ENCODE measurements around the gene WRNIP1.
"Not testable (repeated sequence)": the region's sequence is repeated elsewhere in the genome, so short reads cannot be mapped to it uniquely, and the experiment has no call there.

The WRNIP1 gene

DNA sequence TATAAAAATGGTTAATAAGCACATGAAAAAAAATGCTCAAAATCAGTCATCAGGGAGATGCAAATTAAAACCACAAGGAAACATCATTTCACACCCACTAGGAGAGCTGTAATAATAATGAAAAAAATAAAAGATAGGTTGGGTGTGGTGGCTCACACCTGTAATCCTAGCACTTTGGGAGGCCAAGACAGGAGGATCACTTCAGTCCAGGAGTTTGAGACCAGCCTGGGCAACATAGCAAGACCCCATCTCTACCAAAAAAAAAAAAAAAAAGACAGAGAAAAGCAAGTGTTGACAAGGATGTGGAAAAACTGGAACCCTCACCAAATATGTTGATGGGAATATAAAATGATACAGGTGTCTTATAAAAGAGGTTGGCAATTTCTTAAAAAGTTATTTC is 11.4 kb upstream of the WRNIP1 start:
- Histone ChIP-seq H3K4me1 (ENCODE audit: control insufficient read depth in 1 of 2, insufficient read depth in 2 of 2, low read length in 2 of 2) (peaks cover 0 to 8% of the 10 kb centered on the region in 2 donors), H3K27me3 (ENCODE audit: low read depth, low read length) (no peaks in the 10 kb centered on the region)

DNA sequence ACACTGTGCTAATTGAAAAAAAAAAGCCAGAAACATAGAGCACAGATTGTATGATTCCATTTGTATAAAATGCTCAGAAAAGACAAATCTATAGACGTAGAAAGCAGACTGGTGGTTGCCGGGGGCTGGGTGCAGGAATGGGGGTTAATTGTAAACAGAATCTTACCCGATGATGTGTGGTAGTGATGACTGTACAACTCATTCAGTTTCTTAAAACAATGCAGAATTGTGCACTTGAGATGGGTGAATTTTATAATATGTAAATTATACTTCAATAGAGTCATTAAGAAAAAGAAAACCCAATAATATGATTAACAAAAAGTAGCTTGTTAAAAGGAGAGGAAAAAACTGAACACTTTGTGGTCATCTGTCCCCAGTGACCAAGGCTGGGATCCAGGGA is 10.8 kb upstream of the WRNIP1 start:
- H3K27ac ChIP-seq (ENCODE audit: low read length): no peak overlapping the region
- H3K4me3 ChIP-seq (ENCODE audit: low read depth in 1 of 2, low read length in 2 of 2): no peak overlapping the region
- H3K36me3 ChIP-seq (ENCODE audit: control insufficient read depth in 1 of 2, insufficient read depth in 2 of 2, low read length in 2 of 2): no peaks in the 10 kb centered on the region

More for the DNA sequence above, 11.4 kb upstream of the WRNIP1 start:
- Histone ChIP-seq H3K27ac (ENCODE audit: low read length) (no peak overlapping the region), H3K9me3 (ENCODE audit: control insufficient read depth in 1 of 2, low read length in 2 of 2) (no peaks in the 10 kb centered on the region), H3K36me3 (ENCODE audit: control insufficient read depth in 1 of 2, insufficient read depth in 2 of 2, low read length in 2 of 2) (no peaks in the 10 kb centered on the region), H3K4me3 (ENCODE audit: low read depth in 1 of 2, low read length in 2 of 2) (no peak overlapping the region)

DNA sequence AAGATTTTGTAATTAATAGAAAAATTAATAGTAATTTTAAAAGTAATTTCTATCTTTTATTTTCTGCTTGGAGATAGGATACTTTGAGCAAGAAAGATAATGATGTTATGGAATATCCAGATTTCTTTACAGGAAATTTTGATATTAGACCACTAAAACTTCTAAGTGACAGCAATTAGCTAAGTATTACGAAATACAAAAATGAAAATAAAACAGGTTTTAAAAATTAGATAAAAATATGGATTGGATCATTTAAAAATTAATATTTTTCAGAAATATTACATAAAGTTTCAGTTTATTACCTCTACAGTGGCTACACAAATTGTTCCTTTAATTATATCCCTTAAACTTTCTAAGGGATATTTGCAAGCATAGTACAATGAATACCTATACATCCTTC is 10.3 kb upstream of the WRNIP1 start:
- Histone ChIP-seq H3K27ac (ENCODE audit: low read length) (no peak overlapping the region), H3K4me3 (ENCODE audit: low read depth in 1 of 2, low read length in 2 of 2) (no peak overlapping the region), H3K27me3 (ENCODE audit: low read depth, low read length) (no peaks in the 10 kb centered on the region), H3K9me3 (ENCODE audit: control insufficient read depth in 1 of 2, low read length in 2 of 2) (no peaks in the 10 kb centered on the region), H3K36me3 (ENCODE audit: control insufficient read depth in 1 of 2, insufficient read depth in 2 of 2, low read length in 2 of 2) (no peaks in the 10 kb centered on the region), H3K4me1 (ENCODE audit: control insufficient read depth in 1 of 2, insufficient read depth in 2 of 2, low read length in 2 of 2) (peaks cover 0 to 5% of the 10 kb centered on the region in 2 donors)

More for the DNA sequence above, 10.8 kb upstream of the WRNIP1 start:
- Histone ChIP-seq H3K4me1 (ENCODE audit: control insufficient read depth in 1 of 2, insufficient read depth in 2 of 2, low read length in 2 of 2) (peaks cover 0 to 8% of the 10 kb centered on the region in 2 donors), H3K9me3 (ENCODE audit: control insufficient read depth in 1 of 2, low read length in 2 of 2) (no peaks in the 10 kb centered on the region), H3K27me3 (ENCODE audit: low read depth, low read length) (no peaks in the 10 kb centered on the region)

DNA sequence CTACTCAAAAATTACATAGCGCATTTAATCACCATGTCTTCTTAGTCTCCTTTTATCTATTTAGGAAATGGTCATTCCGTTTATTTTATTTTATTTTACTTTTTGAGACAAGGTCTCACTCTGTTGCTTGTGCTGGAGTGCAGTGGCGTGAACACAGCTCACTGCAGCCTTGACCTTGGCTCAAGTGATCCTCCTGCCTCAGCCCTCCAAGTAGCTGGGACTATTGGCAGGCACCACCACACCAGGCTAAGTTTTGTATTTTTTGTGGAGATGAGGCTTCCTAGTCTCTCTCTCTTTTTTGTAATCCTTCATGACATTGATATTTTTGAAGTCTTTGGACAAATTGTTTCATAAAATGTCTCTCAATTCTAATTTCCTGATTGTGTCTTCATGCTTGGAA is 9.7 kb upstream of the WRNIP1 start:
- Histone ChIP-seq H3K27ac (ENCODE audit: low read length) (no peak overlapping the region), H3K27me3 (ENCODE audit: low read depth, low read length) (no peaks in the 10 kb centered on the region), H3K36me3 (ENCODE audit: control insufficient read depth in 1 of 2, insufficient read depth in 2 of 2, low read length in 2 of 2) (no peaks in the 10 kb centered on the region), H3K9me3 (ENCODE audit: control insufficient read depth in 1 of 2, low read length in 2 of 2) (no peaks in the 10 kb centered on the region), H3K4me3 (ENCODE audit: low read depth in 1 of 2, low read length in 2 of 2) (no peak overlapping the region), H3K4me1 (ENCODE audit: control insufficient read depth in 1 of 2, insufficient read depth in 2 of 2, low read length in 2 of 2) (no peaks in the 10 kb centered on the region)

DNA sequence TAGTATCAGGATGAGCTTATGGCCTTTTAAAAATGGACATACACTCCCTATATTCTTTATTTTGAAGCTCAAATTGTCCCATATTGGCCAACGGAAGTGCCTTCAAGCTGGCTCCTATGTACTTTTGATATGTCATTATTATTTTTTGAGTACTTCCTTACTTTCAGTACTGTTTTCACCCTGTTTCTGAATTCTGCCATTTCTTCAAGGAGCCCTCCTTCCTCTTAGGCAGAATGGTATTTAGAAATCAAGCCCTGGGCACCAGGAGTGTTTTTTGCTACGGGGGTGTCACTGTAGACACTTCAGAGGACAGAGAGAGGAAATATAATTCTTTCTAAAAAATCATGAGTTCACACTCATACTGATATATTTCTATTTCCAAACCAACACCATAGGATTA is 9.0 kb upstream of the WRNIP1 start:
- Histone ChIP-seq H3K4me3 (ENCODE audit: low read depth in 1 of 2, low read length in 2 of 2) (no peak overlapping the region), H3K36me3 (ENCODE audit: control insufficient read depth in 1 of 2, insufficient read depth in 2 of 2, low read length in 2 of 2) (no peaks in the 10 kb centered on the region), H3K27ac (ENCODE audit: low read length) (no peak overlapping the region), H3K4me1 (ENCODE audit: control insufficient read depth in 1 of 2, insufficient read depth in 2 of 2, low read length in 2 of 2) (no peaks in the 10 kb centered on the region), H3K9me3 (ENCODE audit: control insufficient read depth in 1 of 2, low read length in 2 of 2) (no peaks in the 10 kb centered on the region), H3K27me3 (ENCODE audit: low read depth, low read length) (no peaks in the 10 kb centered on the region)

DNA sequence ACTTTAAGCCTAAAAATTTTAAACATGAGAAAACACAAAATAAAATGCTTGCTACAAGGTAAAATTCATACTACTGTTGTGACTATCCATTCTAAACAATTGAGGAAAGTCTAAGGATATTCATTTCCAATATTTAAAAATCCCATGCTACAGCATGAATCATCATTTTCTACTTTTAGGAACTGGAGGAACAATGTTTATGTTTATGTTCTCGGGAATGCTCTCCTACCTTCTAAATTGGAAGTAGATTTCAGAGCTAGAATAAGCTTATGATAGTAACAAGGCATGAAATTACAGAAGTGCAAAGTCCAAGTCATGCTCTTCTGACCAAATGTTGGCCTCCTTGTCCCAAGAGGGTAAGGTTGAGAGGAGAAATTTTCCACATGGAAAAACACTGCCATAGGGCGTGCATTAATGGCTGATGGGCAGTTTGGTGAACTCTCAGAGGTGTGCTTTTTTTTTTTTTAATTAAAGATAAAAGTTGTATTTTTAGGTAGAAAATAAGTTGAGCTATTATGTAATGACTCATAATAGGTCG is 8.4 kb upstream of the WRNIP1 start:
- H3K27ac ChIP-seq (ENCODE audit: low read length): no peak overlapping the region
- no peaks in the 10 kb centered on the region for H3K36me3 ChIP-seq (ENCODE audit: control insufficient read depth in 1 of 2, insufficient read depth in 2 of 2, low read length in 2 of 2)
- no peaks in the 10 kb centered on the region for H3K4me1 ChIP-seq (ENCODE audit: control insufficient read depth in 1 of 2, insufficient read depth in 2 of 2, low read length in 2 of 2)
- no peak overlapping the region for H3K4me3 ChIP-seq (ENCODE audit: low read depth in 1 of 2, low read length in 2 of 2)
- H3K9me3 ChIP-seq (ENCODE audit: control insufficient read depth in 1 of 2, low read length in 2 of 2): no peaks in the 10 kb centered on the region
- H3K27me3 ChIP-seq (ENCODE audit: low read depth, low read length): no peaks in the 10 kb centered on the region

DNA sequence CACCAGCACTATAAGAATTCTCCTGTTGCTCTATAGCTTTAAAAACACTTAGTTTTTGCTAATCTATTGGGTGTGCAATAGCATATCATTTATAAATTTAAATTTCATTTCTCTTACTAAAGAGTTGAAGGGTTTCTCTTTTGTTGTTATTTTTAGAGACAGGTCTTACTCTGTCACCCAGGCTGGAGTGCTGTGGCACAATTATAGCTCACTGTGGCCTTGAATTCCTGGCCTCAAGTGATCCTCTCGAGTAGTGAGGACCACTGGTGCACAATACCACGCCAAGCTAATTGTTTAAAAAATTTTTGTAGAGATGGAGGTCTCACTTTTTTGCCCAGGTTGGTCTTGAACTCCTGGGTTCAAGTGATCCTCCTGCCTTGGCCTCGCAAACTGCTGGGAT is 6.2 kb upstream of the WRNIP1 start:
- no peaks in the 10 kb centered on the region for H3K9me3 ChIP-seq (ENCODE audit: control insufficient read depth in 1 of 2, low read length in 2 of 2)
- peaks cover 0 to under 1% of the 10 kb centered on the region in 2 donors for H3K4me1 ChIP-seq (ENCODE audit: control insufficient read depth in 1 of 2, insufficient read depth in 2 of 2, low read length in 2 of 2)
- H3K27me3 ChIP-seq (ENCODE audit: low read depth, low read length): no peaks in the 10 kb centered on the region
- H3K36me3 ChIP-seq (ENCODE audit: control insufficient read depth in 1 of 2, insufficient read depth in 2 of 2, low read length in 2 of 2): no peaks in the 10 kb centered on the region
- H3K27ac ChIP-seq (ENCODE audit: low read length): no peak overlapping the region
- no peak overlapping the region for H3K4me3 ChIP-seq (ENCODE audit: low read depth in 1 of 2, low read length in 2 of 2)

DNA sequence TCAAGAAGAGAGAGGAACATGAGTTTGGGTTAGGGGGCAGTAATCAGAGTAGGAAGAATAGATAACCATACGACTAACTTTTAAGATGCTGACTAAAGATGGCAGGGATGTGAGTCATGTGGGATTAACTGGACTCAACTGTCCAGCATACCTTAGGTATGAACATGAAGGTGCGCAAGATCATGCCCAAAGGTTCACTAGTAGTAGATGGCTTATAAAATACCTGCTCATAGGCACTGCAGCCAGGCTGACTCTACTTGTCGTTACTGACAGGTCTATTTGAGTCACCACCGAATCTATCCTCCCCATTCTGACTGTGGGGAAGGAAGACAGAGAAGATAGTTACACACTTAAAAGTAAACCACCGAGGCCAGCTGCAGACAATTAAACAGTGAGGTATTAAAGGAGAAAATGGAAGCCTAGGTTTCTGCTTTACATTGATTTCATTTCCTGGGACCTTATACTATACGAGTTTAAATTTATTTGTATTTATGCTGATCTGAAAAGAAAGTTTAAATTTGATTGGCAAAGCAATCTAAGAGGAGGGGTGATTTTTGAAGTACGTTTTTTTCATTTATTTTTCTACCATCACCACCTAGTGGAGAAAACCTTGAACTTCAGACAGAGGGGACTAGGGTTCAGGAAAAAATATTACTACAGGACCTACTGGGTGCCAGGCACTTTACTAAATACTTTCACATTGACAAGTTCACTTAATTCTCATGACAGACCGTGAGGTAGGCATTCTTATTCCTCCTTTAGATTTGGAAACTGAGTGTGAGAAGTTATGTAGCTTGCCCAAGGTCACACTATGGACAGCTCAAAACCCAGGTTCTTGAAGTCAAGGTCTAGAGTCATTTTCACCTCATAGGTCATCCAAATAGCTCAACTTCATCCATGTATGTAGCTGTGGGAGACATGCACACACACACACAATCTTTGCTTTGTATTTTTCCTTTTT is 4.0 kb upstream of the WRNIP1 start:
- peaks cover 0 to 5% of the 10 kb centered on the region in 2 donors for H3K4me1 ChIP-seq (ENCODE audit: control insufficient read depth in 1 of 2, insufficient read depth in 2 of 2, low read length in 2 of 2)
- no peaks in the 10 kb centered on the region for H3K27me3 ChIP-seq (ENCODE audit: low read depth, low read length)
- H3K27ac ChIP-seq (ENCODE audit: low read length): no peak overlapping the region
- no peak overlapping the region for H3K4me3 ChIP-seq (ENCODE audit: low read depth in 1 of 2, low read length in 2 of 2)
- H3K36me3 ChIP-seq (ENCODE audit: control insufficient read depth in 1 of 2, insufficient read depth in 2 of 2, low read length in 2 of 2): no peaks in the 10 kb centered on the region
- H3K9me3 ChIP-seq (ENCODE audit: control insufficient read depth in 1 of 2, low read length in 2 of 2): no peaks in the 10 kb centered on the region

DNA sequence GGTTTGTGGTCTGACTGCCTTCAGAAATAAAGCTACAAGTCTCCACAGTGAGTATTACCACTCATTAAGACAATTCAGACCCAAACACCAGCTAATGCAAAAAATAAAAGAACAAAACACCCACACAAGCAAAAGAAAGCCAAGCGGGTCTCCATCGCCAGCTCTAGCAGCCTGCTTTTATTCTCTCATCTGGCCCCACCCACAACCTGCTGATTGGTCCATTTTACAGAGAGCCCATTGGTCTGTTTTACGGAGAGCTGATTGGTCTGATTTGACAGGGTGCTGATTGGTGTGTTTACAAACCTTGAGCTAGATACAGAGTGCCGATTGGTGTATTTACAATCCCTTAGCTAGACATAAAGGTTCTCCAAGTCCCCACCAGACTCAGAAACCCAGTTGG is 2.3 kb upstream of the WRNIP1 start:
- H3K4me3 ChIP-seq (ENCODE audit: low read depth in 1 of 2, low read length in 2 of 2); H3K27ac ChIP-seq (ENCODE audit: low read length); H3K9me3 ChIP-seq (ENCODE audit: control insufficient read depth in 1 of 2, low read length in 2 of 2); H3K36me3 ChIP-seq (ENCODE audit: control insufficient read depth in 1 of 2, insufficient read depth in 2 of 2, low read length in 2 of 2); H3K27me3 ChIP-seq (ENCODE audit: low read depth, low read length): not testable (repeated sequence)
- H3K4me1 ChIP-seq (ENCODE audit: control insufficient read depth in 1 of 2, insufficient read depth in 2 of 2, low read length in 2 of 2): peaks cover 7 to 11% of the 10 kb centered on the region in 2 donors

DNA sequence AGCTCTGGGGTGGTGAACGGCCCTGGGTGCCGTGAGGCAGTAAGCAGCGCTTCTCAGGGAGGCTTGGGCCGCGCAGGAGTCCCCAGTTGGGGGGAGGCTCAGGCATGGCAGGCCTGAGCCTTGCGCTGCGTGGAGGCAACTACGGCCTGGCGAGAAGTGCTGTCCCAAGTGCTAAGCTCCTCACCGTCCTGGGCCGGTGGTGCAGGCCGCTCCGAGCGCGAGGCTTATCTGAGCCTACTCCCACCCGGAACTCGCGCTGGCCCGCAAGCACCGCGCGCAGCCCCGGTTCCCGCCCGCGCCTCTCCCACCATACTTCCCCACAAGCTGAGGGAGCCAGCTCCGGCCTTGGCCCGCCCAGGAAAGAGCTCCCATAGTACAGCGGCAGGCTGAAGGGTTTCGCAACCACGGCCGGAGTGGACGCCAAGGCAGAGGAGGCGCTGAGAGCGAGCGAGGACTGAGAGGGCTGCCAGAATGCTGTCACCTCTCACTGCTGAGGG is 1.8 kb upstream of the WRNIP1 start:
- H3K9me3 ChIP-seq (ENCODE audit: control insufficient read depth in 1 of 2, low read length in 2 of 2): no peaks in the 10 kb centered on the region
- H3K27ac ChIP-seq (ENCODE audit: low read length): no peak overlapping the region
- H3K4me3 ChIP-seq (ENCODE audit: low read depth in 1 of 2, low read length in 2 of 2): no peak overlapping the region
- H3K27me3 ChIP-seq (ENCODE audit: low read depth, low read length): no peaks in the 10 kb centered on the region
- no peaks in the 10 kb centered on the region for H3K36me3 ChIP-seq (ENCODE audit: control insufficient read depth in 1 of 2, insufficient read depth in 2 of 2, low read length in 2 of 2)
- peaks cover 12 to 17% of the 10 kb centered on the region in 2 donors for H3K4me1 ChIP-seq (ENCODE audit: control insufficient read depth in 1 of 2, insufficient read depth in 2 of 2, low read length in 2 of 2)

DNA sequence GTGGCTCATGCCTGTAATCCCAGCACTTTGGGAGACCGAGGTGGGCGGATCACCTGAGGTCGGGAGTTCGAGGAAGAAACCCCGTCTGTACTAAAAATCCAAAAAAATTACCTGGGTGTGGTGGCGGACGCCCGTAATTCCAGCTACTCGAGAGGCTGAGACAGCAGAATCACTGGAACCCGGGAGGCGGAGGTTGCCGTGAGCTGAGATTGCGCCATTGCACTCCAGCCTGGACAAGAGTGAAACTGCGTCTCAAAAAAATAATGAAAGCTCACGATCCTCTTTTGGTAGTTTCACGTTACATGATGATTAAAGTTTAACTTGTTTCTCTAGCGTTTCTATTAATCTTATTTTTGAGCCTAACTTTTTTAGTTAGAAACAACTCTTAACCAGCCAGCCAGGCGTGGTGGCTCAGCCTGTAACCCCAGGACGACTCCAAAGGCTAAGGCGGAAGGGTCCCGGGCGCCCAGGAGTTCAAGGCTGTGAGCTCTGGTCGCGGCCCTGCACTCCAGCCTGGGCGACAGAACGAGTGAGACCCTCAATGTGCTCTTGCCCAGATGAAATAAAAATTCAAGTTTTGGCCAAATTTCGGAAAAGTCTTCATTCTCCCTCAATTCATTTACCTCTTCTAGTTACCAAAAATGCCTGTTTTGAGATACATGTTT is 1.2 kb upstream of the WRNIP1 start:
- Histone ChIP-seq H3K27me3 (ENCODE audit: low read depth, low read length) (no peaks in the 10 kb centered on the region), H3K4me3 (ENCODE audit: low read depth in 1 of 2, low read length in 2 of 2) (peak overlapping the region; percentile 61 to 75), H3K27ac (ENCODE audit: low read length) (peak overlapping the region; percentile 96), H3K36me3 (ENCODE audit: control insufficient read depth in 1 of 2, insufficient read depth in 2 of 2, low read length in 2 of 2) (no peaks in the 10 kb centered on the region), H3K4me1 (ENCODE audit: control insufficient read depth in 1 of 2, insufficient read depth in 2 of 2, low read length in 2 of 2) (peaks cover 16 to 23% of the 10 kb centered on the region in 2 donors), H3K9me3 (ENCODE audit: control insufficient read depth in 1 of 2, low read length in 2 of 2) (no peaks in the 10 kb centered on the region)

All from muscle layer of duodenum (tissue), 2 donors.